Transverse colon (tissue), 4 donors: Measurements from ENCODE around the gene BTG3.
A peak's percentile ranks its signal among the peaks of the same experiment; 100 is the strongest.

ENCODE experiments used
- CTCF ChIP-seq, 5 experiments: fragments of 200-600 bp in 3 of 5; fragments of 450-650 bp in 2 of 5; sonication (generic) in 3 of 5; IDR thresholded peaks; 1 replicate in 2 of 5; 2 replicates in 3 of 5; pipeline ENCODE4 v1.5.1; 2016 to 2017; ENCODE audit warnings: antibody characterized with exemption in 5 of 5, inconsistent platforms in 3 of 5, mild to moderate bottlenecking in 2 of 5, moderate library complexity in 1 of 5
- EP300 ChIP-seq: sonication (generic); formaldehyde crosslinking; IDR thresholded peaks from one replicate; pipeline ENCODE4 v1.6.1; 2017; ENCODE audit warnings: antibody characterized with exemption, low read depth
- POLR2A ChIP-seq: fragments of 450-650 bp; IDR thresholded peaks from one replicate; pipeline ENCODE4 v1.6.1; 2016; ENCODE audit warnings: antibody characterized with exemption, mild to moderate bottlenecking, moderate library complexity
- POLR2AphosphoS5 ChIP-seq, 3 donors: sonication (generic); formaldehyde crosslinking; IDR thresholded peaks; one replicate each; pipeline ENCODE4 v1.6.1; 2016; ENCODE audit warnings: antibody characterized with exemption in 3 of 3

GRCh38 chr21:17612565-17613241, at the start of gene BTG3:
- TF ChIP-seq CTCF (IDR thresholded peaks at IDR 0.05): no peak
- no peak for TF ChIP-seq EP300
- peak; percentile 87 for TF ChIP-seq POLR2A
- TF ChIP-seq POLR2AphosphoS5 (IDR thresholded peaks at IDR 0.05): peak; percentile 91 to 99 (median 98)
